Muscle layer of colon (tissue), 2 donors: Measurements from ENCODE around the gene CFB.

ENCODE experiments used
- H3K27ac ChIP-seq: one replicate; pipeline ENCODE4 v1.7.0; 2013; ENCODE audit warnings: low read depth, mild to moderate bottlenecking, low read length, moderate library complexity
- H3K27me3 ChIP-seq, 2 donors: one replicate each; pipeline ENCODE4 v1.7.0; 2013; ENCODE audit warnings: low read length in 2 of 2, mild to moderate bottlenecking in 2 of 2; ENCODE audit not compliant: insufficient read depth in 2 of 2, control insufficient read depth in 1 of 2
- H3K36me3 ChIP-seq: one replicate; pipeline ENCODE4 v1.7.0; 2013; ENCODE audit warnings: mild to moderate bottlenecking, low read length; ENCODE audit not compliant: insufficient read depth
- H3K4me1 ChIP-seq: one replicate; pipeline ENCODE4 v1.7.0; 2013; ENCODE audit warnings: mild to moderate bottlenecking, low read length; ENCODE audit not compliant: insufficient read depth
- H3K4me3 ChIP-seq, 2 donors: one replicate each; pipeline ENCODE4 v1.7.0; 2013; ENCODE audit warnings: low read length in 2 of 2, low read depth in 1 of 2, mild to moderate bottlenecking in 1 of 2, moderate library complexity in 1 of 2
- H3K9ac ChIP-seq: one replicate; pipeline ENCODE4 v1.7.0; 2013; ENCODE audit warnings: low read length
- H3K9me3 ChIP-seq: one replicate; pipeline ENCODE4 v1.7.0; 2013; ENCODE audit warnings: mild to moderate bottlenecking, low read length
- donor health status: abdominal sarcoma.
- donor health status: Adenocarcinoma of cecum.

Gene CFB

DNA sequence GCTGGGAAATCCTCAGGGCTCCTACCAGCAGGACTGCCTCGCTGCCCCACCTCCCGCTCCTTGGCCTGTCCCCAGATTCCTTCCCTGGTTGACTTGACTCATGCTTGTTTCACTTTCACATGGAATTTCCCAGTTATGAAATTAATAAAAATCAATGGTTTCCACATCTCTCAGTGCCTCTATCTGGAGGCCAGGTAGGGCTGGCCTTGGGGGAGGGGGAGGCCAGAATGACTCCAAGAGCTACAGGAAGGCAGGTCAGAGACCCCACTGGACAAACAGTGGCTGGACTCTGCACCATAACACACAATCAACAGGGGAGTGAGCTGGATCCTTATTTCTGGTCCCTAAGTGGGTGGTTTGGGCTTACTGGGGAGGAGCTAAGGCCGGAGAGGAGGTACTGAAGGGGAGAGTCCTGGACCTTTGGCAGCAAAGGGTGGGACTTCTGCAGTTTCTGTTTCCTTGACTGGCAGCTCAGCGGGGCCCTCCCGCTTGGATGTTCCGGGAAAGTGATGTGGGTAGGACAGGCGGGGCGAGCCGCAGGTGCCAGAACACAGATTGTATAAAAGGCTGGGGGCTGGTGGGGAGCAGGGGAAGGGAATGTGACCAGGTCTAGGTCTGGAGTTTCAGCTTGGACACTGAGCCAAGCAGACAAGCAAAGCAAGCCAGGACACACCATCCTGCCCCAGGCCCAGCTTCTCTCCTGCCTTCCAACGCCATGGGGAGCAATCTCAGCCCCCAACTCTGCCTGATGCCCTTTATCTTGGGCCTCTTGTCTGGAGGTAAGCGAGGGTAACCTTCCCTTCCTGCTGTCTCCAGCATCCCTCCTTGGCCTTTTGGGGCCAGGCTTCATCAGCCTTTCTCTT lies at the start of gene CFB:
Gene CFB (plus strand): TSS at position 589 of the 863 bp plus-strand sequence. CDS start 127 bp downstream, at position 716.
- no peaks in the 10 kb centered on the region for H3K9me3 ChIP-seq
- peaks cover 10% of the 10 kb centered on the region for H3K4me1 ChIP-seq
- H3K27me3 ChIP-seq: no peaks in the 10 kb centered on the region
- H3K4me3 ChIP-seq: peak within 1 kb of the TSS in 1 of 2 donors; percentile 22
- no peaks in the 10 kb centered on the region for H3K36me3 ChIP-seq
- H3K9ac ChIP-seq: no peak within 1 kb of the TSS
- peak within 1 kb of the TSS; percentile 64 for H3K27ac ChIP-seq

DNA sequence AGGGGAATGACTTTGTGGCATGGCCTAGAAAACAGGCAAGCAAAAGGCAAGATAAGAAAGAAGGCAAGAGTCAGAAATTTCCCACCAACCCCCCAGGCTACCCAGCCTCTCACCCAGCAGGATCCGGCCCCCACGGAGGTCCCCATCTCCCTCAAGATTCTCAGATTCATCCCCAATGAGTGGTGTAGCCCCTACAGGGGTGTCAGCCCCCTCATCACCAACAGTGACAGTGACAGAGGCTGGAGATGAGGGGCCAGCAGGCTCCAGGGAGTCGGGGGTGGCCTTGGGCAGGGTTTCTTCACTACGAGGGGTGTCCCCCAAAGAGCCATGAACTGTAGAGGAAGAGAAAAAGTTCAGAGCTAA lies 49.4 kb upstream of the CFB start:
- peak overlapping the region; percentile 82 for H3K27ac ChIP-seq

DNA sequence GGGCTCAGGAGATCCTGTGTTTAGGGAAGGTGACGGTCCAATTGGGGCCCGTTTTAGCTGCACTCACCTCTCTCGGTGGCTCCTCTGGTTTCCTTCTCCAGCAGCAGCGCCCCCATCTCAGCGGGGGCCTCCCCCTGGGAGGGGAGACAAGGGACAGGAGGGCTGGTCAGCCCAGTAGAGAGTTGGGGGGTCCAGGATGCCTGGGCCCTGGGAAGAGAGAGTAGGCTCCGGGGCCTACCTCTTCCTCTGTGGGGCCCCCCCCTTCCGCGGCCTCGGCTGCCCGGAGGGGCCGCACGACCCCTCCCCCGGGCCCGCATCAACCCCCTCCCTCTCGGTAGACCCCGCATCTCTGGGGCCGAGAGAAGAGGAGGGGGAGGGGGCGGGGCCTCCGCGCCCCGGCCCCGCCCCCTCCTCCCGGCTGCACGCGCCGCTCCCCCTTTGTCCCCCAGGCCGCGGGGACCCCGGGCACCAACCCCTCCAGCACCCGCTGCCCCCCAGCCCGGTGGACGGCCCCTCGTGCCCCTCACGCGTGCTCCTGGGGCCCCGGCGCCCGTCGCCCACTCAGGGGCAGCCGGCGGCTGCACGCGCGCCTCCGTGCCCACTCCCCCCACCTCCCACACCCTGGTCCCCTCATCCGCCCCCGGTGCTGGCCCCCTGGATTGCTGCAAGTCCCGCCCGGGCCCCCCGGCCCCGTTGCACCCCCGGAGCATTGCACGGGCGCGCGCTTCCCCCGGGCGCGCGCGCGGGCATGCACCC lies 48.9 kb upstream of the CFB start:
- peak overlapping the region; percentile 13 for H3K9ac ChIP-seq
- peak overlapping the region; percentile 82 for H3K27ac ChIP-seq
- H3K9me3 ChIP-seq: no peaks in the 10 kb centered on the region
- peaks cover 14% of the 10 kb centered on the region for H3K36me3 ChIP-seq
- H3K27me3 ChIP-seq: no peaks in the 10 kb centered on the region
- H3K4me3 ChIP-seq: peak overlapping the region; percentile 26 to 72
- peaks cover 29% of the 10 kb centered on the region for H3K4me1 ChIP-seq

More for the DNA sequence above, 49.4 kb upstream of the CFB start:
- H3K4me1 ChIP-seq: peaks cover 29% of the 10 kb centered on the region
- H3K4me3 ChIP-seq: peak overlapping the region; percentile 26 to 72
- peak overlapping the region; percentile 13 for H3K9ac ChIP-seq
- no peaks in the 10 kb centered on the region for H3K9me3 ChIP-seq
- no peaks in the 10 kb centered on the region for H3K27me3 ChIP-seq
- H3K36me3 ChIP-seq: peaks cover 14% of the 10 kb centered on the region

DNA sequence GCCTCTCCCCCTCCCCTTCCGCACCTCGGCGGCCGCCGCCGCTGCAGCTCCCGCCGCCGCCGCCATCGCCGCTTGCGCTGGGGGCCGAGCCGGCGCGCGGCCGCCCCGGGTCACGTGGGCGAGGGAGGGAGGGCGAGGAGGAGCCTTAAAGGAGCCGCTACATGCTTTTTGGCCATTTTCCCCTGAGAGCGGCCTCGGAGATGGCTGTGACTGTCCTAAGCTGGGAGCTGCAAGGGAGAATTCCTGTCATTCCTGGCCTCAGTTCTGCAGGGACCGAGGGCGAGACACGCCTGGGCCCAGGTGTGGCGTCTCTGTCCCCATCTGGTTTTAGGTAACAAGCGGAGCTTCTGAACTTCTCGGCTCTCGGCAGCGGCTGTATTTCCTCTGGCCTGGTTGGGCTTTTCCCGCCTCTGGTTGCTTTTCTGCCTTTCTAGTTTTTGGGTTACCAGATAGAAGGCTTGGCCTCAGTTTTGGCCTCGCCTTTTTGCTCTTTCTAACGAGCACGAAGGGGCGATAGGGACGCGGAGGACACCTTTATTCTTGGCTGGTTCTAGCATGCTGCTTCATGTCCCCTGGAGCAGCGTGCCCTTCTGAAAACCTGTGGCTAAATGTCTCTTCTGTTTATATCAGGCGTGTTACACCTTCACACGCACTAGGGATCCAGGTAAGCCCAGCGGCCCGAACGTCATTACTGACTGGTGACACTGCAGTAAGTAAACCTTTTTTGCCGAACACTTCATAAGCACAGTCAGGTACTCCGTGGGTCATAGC lies 48.1 kb upstream of the CFB start, which contains the start of gene EHMT2:
Gene EHMT2 (minus strand): TSS at position 87 of the 771 bp plus-strand sequence. CDS start 21 bp downstream, at position 66.
- peak within 1 kb of the TSS; percentile 96 for H3K27ac ChIP-seq

DNA sequence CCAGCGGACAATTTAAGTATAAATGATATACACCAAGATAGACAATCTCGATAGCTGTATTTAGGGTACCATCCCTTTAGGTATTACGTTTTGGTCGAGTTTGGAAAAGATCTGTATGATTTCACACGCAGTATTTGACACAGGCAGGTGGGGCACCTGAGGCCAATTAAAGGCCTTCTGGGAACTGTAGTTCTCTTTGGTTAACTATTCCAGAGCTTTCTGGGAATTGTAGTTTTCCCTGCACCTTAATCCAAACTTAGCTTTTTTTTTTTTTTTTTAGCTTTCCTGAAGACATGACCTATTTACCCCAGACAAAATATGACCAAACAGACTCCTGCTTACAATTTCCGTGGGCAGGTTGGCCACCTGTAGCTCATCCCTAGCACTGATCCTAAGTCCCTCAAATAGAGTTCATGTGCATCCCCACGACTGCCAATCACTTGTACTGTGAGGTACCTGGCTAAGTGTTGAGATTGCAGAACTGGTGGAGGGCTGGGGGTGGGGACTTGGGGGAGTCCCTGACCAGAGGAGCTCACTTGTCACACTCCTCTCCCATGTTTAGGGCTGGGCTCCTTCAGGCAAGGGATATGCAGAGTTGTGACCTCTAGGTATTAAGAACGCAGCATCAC lies 47.4 kb upstream of the CFB start:
- Histone ChIP-seq H3K9me3 (no peaks in the 10 kb centered on the region), H3K4me3 (peak overlapping the region; percentile 72 to 85), H3K36me3 (peaks cover 7% of the 10 kb centered on the region), H3K4me1 (peaks cover 37% of the 10 kb centered on the region), H3K27ac (peak overlapping the region; percentile 96), H3K9ac (peak overlapping the region; percentile 85), H3K27me3 (no peaks in the 10 kb centered on the region)

More for the DNA sequence above, 48.1 kb upstream of the CFB start, which contains the start of gene EHMT2:
- H3K27me3 ChIP-seq: no peaks in the 10 kb centered on the region
- H3K9me3 ChIP-seq: no peaks in the 10 kb centered on the region
- peak within 1 kb of the TSS; percentile 72 to 85 for H3K4me3 ChIP-seq
- peaks cover 33% of the 10 kb centered on the region for H3K4me1 ChIP-seq
- H3K9ac ChIP-seq: peak within 1 kb of the TSS; percentile 85
- H3K36me3 ChIP-seq: peaks cover 7% of the 10 kb centered on the region

DNA sequence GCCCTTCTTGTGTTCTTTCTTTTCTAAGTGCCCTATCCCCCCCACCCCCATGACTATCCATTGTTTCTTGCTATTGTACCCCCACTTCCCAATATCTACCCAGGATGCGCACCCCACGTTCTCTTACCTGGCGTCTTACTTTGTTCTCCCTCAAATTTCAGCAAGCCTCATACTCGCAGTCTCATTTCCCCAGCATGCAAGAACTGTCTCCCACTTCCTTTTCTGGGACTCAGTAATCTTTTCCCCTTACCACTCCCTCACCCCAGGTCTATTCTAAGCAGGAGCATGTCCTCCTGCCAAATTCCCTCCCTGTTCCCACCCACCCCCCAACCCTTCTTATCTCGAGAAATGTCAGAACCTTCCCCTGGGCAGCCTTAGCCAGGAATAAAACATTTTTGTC lies 46.7 kb upstream of the CFB start:
- no peaks in the 10 kb centered on the region for H3K27me3 ChIP-seq
- peaks cover 40% of the 10 kb centered on the region for H3K4me1 ChIP-seq
- H3K9me3 ChIP-seq: no peaks in the 10 kb centered on the region
- no peak overlapping the region for H3K4me3 ChIP-seq
- no peak overlapping the region for H3K27ac ChIP-seq
- no peak overlapping the region for H3K9ac ChIP-seq
- H3K36me3 ChIP-seq: peaks cover 7% of the 10 kb centered on the region

DNA sequence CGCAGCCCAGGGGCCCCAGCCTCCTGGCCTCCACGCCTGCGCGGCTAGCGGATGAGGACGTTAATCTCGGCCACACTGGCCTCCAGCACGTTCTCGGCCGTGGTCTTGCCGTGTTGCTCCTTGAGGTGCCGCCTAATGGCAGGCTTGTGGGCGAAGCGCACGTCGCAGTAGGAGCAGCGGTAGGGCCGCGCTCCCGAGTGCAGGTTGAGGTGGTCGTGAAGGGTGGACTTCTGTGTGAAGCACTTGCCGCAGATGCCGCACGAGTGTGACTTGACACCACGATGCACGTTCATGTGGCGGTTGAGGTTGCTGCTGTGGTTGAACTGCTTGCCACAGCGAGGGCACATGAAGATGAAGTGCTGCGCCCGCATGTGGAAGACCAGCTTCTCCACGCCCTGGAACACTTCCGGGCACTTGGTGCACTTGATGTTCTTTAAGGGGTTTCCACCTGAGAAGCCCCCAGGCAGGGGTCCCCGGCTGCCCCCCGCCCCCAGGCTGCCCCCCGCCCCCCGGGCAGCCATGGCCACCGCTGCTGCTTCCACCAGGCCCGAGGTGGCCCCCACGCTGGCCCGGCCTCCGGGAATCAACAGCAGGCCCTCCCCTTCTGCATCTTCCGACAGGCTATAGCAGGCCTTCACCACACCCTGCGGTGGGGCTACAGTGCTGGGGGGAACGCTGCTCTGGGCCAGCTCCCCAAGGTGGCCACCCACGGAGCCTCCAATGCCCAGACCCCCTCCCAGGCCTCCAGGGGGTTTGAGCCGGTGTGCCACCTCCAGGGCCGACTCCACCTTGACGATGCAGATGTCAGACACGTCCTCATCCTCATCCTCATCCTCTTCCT lies 45.8 kb upstream of the CFB start:
- Histone ChIP-seq H3K9me3 (no peaks in the 10 kb centered on the region), H3K27ac (no peak overlapping the region), H3K27me3 (no peaks in the 10 kb centered on the region), H3K9ac (no peak overlapping the region), H3K4me1 (peaks cover 40% of the 10 kb centered on the region), H3K36me3 (peaks cover 7% of the 10 kb centered on the region), H3K4me3 (no peak overlapping the region)

- Histone ChIP-seq H3K9me3 (no peaks in the 10 kb centered on the region), H3K4me3 (peak overlapping the region; percentile 75 to 93), H3K36me3 (peaks cover 4% of the 10 kb centered on the region), H3K4me1 (peaks cover 40% of the 10 kb centered on the region), H3K27ac (peak overlapping the region; percentile 80), H3K9ac (no peak overlapping the region), H3K27me3 (no peaks in the 10 kb centered on the region)
These were observed 44.9 kb upstream of the CFB start for GRCh38 chr6:31900917-31901414.

- no peaks in the 10 kb centered on the region for H3K27me3 ChIP-seq
- no peaks in the 10 kb centered on the region for H3K36me3 ChIP-seq
- no peaks in the 10 kb centered on the region for H3K9me3 ChIP-seq
- peaks cover 35% of the 10 kb centered on the region for H3K4me1 ChIP-seq
- H3K4me3 ChIP-seq: peak overlapping the region; percentile 75 to 93
- H3K9ac ChIP-seq: no peak overlapping the region
- peak overlapping the region; percentile 80 for H3K27ac ChIP-seq
These were observed 44.4 kb upstream of the CFB start for GRCh38 chr6:31901415-31901952.
